MM.1S (cell line): Measurements from ENCODE around the gene OBSCN.

ENCODE experiments used
- DNase-seq: peaks from one replicate; pipeline ENCODE4 v3.0.0-alpha.2; 2015
- H2AFZ ChIP-seq: fragments of 300-600 bp; sonication (generic); 2 replicates; pipeline ENCODE4 v1.6.0; 2016; ENCODE audit warnings: antibody characterized with exemption, low read length
- H3F3A ChIP-seq: fragments of 300-600 bp; sonication (generic); 2 replicates; pipeline ENCODE4 v1.6.1; 2016; ENCODE audit warnings: mild to moderate bottlenecking, antibody characterized with exemption, low read length, moderate library complexity, mixed read lengths; ENCODE audit not compliant: insufficient read depth
- H3K27ac ChIP-seq: fragments of 300-600 bp; sonication (generic); 2 replicates; pipeline ENCODE4 v1.5.1; 2016; ENCODE audit warnings: mild to moderate bottlenecking, low read length
- H3K27me3 ChIP-seq: fragments of 300-600 bp; sonication (generic); replicated peaks from 2 replicates; pipeline ENCODE4 v1.6.0; 2016; ENCODE audit warnings: low read length; ENCODE audit not compliant: insufficient read depth
- H3K36me3 ChIP-seq: fragments of 300-600 bp; sonication (generic); replicated peaks from 2 replicates; pipeline ENCODE4 v1.6.1; 2016; ENCODE audit warnings: mild to moderate bottlenecking, low read length, mixed read lengths; ENCODE audit not compliant: insufficient read depth
- H3K4me1 ChIP-seq: fragments of 300-600 bp; sonication (generic); 2 replicates; pipeline ENCODE4 v1.6.1; 2016; ENCODE audit warnings: low read length, mixed read lengths
- H3K4me2 ChIP-seq: fragments of 300-600 bp; sonication (generic); 2 replicates; pipeline ENCODE4 v1.6.0; 2016; ENCODE audit warnings: low read depth, low read length
- H3K4me3 ChIP-seq: fragments of 300-600 bp; sonication (generic); 2 replicates; pipeline ENCODE4 v1.5.1; 2016; ENCODE audit warnings: low read length, mixed read lengths
- H3K79me2 ChIP-seq: fragments of 300-600 bp; sonication (generic); 2 replicates; pipeline ENCODE4 v1.6.1; 2016; ENCODE audit warnings: mixed run types, low read length, mixed read lengths
- H3K9ac ChIP-seq: fragments of 300-600 bp; sonication (generic); 2 replicates; pipeline ENCODE4 v1.6.1; 2016; ENCODE audit warnings: low read length, mixed read lengths
- H3K9me2 ChIP-seq: fragments of 300-600 bp; sonication (generic); replicated peaks from 2 replicates; pipeline ENCODE4 v1.6.1; 2016; ENCODE audit warnings: mild to moderate bottlenecking, low read length, mixed read lengths; ENCODE audit not compliant: insufficient read depth
- H3K9me3 ChIP-seq: fragments of 300-600 bp; sonication (generic); replicated peaks from 2 replicates; pipeline ENCODE4 v1.6.1; 2016; ENCODE audit warnings: mild to moderate bottlenecking, low read length, mixed read lengths; ENCODE audit not compliant: insufficient read depth
- H4K20me1 ChIP-seq: fragments of 300-600 bp; sonication (generic); 2 replicates; pipeline ENCODE4 v1.6.1; 2016; ENCODE audit warnings: mild to moderate bottlenecking, low read length, moderate library complexity, mixed read lengths; ENCODE audit not compliant: insufficient read depth
- EZH2 ChIP-seq: fragments of 300-600 bp; sonication (generic); optimal IDR thresholded peaks from 2 replicates; pipeline ENCODE3; 2017; ENCODE audit warnings: low read depth, mild to moderate bottlenecking, antibody characterized with exemption, low read length, mixed read lengths
- EZH2phosphoT487 ChIP-seq: fragments of 300-600 bp; sonication (generic); IDR thresholded peaks from 2 replicates; pipeline ENCODE4 v1.6.1; 2018; ENCODE audit warnings: antibody characterized with exemption, low read length
- TF ChIP-seq, protein P1 (sequence below): fragments of 300-600 bp; sonication (generic); IDR thresholded peaks from 2 replicates; pipeline ENCODE4 v1.5.1; 2016; ENCODE audit warnings: antibody characterized with exemption, low read length, mixed read lengths

The OBSCN gene

DNA sequence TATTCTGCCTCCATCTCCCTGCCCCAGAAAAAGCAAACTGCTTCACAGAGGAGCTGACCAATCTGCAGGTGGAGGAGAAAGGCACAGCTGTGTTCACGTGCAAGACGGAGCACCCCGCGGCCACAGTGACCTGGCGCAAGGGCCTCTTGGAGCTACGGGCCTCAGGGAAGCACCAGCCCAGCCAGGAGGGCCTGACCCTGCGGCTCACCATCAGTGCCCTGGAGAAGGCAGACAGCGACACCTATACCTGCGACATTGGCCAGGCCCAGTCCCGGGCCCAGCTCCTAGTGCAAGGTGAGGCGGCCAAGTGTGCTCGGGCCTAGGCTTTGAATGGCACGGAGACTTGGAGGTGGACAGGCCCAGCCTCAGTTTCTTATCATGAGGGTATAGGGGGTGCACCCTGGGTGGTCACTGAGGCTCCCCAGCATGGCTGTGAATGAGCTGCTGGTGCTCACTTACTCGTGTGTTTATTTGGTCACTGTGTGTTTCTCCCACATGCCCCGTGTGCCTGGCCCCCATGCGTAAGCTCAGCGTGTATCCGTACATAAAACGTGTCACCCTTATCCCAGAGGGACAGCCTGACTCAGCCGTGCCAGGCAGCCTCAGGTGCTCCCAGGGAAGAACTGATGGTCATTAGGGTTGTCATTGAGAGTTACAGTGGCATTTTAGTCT is 75.8 kb downstream of the OBSCN start:
- H3K36me3 ChIP-seq = no peaks in the 10 kb centered on the region
- H3K4me2 ChIP-seq = no peak overlapping the region
- DNase-seq = no peak
- H3K27me3 ChIP-seq = 0 out of 2 replicates have a peak, but pooled peaks cover 8% of the 10 kb centered on the region
- TF ChIP-seq, protein P1, sequence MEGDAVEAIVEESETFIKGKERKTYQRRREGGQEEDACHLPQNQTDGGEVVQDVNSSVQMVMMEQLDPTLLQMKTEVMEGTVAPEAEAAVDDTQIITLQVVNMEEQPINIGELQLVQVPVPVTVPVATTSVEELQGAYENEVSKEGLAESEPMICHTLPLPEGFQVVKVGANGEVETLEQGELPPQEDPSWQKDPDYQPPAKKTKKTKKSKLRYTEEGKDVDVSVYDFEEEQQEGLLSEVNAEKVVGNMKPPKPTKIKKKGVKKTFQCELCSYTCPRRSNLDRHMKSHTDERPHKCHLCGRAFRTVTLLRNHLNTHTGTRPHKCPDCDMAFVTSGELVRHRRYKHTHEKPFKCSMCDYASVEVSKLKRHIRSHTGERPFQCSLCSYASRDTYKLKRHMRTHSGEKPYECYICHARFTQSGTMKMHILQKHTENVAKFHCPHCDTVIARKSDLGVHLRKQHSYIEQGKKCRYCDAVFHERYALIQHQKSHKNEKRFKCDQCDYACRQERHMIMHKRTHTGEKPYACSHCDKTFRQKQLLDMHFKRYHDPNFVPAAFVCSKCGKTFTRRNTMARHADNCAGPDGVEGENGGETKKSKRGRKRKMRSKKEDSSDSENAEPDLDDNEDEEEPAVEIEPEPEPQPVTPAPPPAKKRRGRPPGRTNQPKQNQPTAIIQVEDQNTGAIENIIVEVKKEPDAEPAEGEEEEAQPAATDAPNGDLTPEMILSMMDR = no peak
- TF ChIP-seq EZH2 (no peak), EZH2phosphoT487 (no peak)
- no peaks in the 10 kb centered on the region for H3F3A ChIP-seq
- H4K20me1 ChIP-seq = no peaks in the 10 kb centered on the region
- H3K9me3 ChIP-seq = no peaks in the 10 kb centered on the region
- no peak overlapping the region for H3K9ac ChIP-seq
- H3K9me2 ChIP-seq = no peaks in the 10 kb centered on the region
- no peak overlapping the region for H3K4me3 ChIP-seq
- H3K4me1 ChIP-seq = no peaks in the 10 kb centered on the region
- no peaks in the 10 kb centered on the region for H3K79me2 ChIP-seq
- no peak overlapping the region for H3K27ac ChIP-seq
- no peak overlapping the region for H2AFZ ChIP-seq

DNA sequence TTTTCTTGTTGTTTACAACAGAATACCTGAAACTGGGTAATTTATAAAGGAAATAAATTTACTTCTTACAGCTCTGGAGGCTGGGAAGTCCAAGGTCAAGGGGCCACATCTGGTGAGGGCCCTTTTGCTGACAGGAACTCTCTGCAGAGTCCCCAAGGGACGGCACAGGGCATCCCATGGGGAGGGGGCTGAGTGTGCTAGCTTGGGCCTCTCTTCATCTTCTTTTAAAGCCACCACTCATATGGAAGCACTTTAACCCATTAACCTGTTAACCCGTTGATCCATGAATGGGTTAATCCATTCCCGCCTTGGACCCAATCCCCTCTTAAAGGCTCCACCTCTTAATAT is 76.3 kb downstream of the OBSCN start:
- DNase-seq = no peak
- Histone ChIP-seq H3K9ac (no peak overlapping the region), H2AFZ (no peak overlapping the region), H3K9me2 (no peaks in the 10 kb centered on the region), H3K27ac (no peak overlapping the region), H3K4me1 (no peaks in the 10 kb centered on the region), H3K36me3 (no peaks in the 10 kb centered on the region), H3K79me2 (no peaks in the 10 kb centered on the region), H3K9me3 (no peaks in the 10 kb centered on the region), H4K20me1 (no peaks in the 10 kb centered on the region), H3F3A (no peaks in the 10 kb centered on the region), H3K4me2 (no peak overlapping the region), H3K4me3 (no peak overlapping the region), H3K27me3 (0 out of 2 replicates have a peak, but pooled peaks cover 12% of the 10 kb centered on the region)
- TF ChIP-seq EZH2 (no peak), EZH2phosphoT487 (no peak)
- TF ChIP-seq, protein P1 = no peak

DNA sequence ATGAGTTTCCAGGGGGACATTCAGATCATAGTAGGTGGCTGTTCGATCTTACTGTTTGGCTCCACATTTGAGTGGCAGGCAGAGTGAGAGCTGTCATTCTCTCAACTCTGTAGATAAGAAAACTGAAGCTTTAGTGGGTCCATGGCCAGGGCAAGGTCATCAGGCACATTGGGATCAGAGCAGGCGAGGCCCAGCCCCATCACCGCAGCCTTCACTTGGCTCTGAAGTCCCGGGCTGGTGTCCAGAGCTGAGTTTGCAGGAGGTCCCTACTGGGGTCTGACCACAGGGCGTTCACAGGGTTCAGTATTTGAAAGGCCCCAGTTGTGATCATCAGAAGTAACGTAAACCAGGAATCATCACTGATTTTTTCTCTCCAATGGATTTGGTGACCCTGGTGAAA is 76.7 kb downstream of the OBSCN start:
- Histone ChIP-seq H2AFZ (no peak overlapping the region), H4K20me1 (no peaks in the 10 kb centered on the region), H3K9ac (no peak overlapping the region), H3K79me2 (no peaks in the 10 kb centered on the region), H3K27ac (no peak overlapping the region), H3K36me3 (no peaks in the 10 kb centered on the region), H3F3A (no peaks in the 10 kb centered on the region), H3K4me2 (no peak overlapping the region), H3K9me3 (no peaks in the 10 kb centered on the region), H3K4me1 (no peaks in the 10 kb centered on the region), H3K27me3 (0 out of 2 replicates have a peak, but pooled peaks cover 12% of the 10 kb centered on the region), H3K4me3 (no peak overlapping the region), H3K9me2 (no peaks in the 10 kb centered on the region)
- no peak for DNase-seq
- TF ChIP-seq, protein P1 = no peak
- TF ChIP-seq EZH2phosphoT487 (no peak), EZH2 (no peak)
